ENCODE data around the gene MDGA2.
"Not testable (repeated sequence)": the region's sequence is repeated elsewhere in the genome, so short reads cannot be mapped to it uniquely, and the experiment has no call there.

The MDGA2 gene

DNA sequence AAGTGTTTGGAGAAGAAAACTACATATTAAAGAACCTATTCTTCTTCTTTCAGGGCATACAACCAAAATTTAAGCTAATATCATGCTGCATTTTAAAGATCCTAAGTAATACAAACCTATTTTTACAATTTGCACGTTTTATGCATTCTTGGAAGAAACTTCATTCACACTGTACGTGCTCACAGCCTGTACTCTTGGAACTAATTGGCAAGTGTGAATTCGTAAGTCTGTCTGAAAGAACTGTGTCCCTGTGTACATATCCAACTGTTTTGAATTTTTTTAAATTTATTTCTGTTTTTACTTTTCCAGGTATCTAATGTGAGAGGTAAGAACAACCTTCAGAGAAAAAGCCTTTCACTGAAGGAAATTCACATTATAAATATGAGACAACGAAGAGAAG is 347.0 kb downstream of the MDGA2 start:
- no peak for DNase-seq (ENCODE audit: low spot score)

DNA sequence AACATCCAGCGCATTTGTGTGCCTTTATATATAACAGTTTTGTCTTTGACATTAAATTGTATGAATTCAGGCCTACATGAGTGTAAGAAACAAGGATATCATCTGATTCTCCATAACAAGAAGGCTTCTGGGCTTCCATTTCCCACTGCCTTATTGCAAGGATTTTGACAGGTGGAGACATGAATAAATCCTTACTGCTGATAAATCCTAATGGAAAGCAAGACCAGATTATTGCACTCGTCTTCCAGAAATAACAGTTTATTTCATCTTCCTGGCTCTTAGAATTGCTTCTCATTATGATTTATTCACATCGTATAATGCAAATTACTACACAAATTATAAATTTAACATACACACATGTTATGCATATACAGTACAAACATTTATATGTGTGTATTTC is 348.1 kb downstream of the MDGA2 start:
- no peak for DNase-seq (ENCODE audit: low spot score)

DNA sequence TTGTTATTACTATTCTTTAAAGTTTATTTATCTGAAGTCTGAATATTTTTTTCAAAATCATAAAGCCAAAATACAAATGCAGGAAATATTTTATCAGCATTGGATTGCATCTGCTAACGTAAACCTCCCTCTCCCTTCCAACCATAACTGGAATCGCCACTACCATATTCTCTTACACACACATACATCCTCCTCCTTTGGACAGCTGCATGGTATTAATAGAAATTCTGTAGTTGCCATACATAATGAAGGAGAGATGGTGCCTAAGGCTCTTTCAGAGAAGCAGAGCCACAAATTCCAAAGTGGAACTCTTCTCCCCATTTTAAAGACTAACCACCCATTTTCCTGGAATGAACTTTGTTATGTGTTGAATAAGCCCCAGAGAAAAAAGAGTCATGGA is 352.7 kb downstream of the MDGA2 start:
- no peak for DNase-seq (ENCODE audit: low spot score)

DNA sequence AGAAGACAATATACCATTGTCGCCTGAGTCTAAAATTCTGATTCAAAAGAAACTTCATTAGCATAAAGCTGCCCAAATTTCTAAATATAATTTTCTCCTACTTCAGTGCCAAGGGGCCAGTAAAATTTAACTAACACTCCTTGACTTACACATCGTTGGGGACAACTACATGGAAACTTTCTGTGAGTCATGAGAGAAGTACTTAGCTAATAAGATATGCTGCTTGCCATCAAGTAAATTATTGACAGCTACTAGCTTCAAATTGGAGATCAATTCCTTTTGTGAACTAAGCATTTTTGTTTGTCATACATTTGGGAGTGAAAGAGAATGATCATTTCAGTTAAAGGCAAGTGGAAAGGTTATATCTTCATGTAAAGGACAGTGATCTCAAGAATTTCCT is 373.3 kb downstream of the MDGA2 start:
- DNase-seq (ENCODE audit: low spot score): no peak

DNA sequence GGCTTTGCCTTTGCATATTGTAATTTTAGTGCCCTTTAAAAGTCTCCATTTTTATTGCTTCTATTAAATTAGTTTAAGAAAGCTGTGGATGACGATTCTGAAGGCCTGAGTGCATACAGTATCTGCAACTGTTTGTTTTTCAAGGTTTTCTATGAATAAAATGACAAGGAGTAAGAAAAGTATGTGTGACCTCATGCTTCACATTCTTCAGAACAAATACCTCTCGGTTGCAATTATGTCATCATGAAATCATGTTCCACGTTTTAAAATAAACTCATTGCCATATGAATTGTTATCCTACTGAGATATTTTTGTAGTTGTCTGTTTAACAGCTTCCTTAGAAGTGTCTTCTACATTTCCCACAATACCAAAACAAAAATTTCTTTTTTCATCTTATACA is 374.6 kb downstream of the MDGA2 start:
- DNase-seq (ENCODE audit: low spot score): no peak

DNA sequence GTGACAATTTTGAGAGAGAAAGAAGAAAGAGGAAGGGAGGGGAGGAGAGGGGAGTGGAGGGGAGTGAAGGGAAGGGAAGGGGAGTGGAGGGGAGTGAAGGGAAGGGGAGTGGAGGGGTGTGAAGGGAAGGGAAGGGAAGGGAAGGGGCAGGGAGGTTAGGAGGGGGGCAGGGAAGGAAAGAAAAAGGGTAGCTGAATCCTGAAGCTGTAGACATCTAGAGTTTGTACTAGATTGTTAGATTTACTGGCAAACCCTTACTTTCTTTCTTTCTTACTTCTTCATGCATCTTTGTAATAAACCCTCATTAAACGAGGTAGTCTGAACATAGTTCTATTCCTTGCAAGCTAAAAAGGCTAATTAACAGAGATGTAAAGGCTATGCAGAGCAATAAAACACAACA is 378.0 kb downstream of the MDGA2 start:
- no peak for DNase-seq (ENCODE audit: low spot score)

DNA sequence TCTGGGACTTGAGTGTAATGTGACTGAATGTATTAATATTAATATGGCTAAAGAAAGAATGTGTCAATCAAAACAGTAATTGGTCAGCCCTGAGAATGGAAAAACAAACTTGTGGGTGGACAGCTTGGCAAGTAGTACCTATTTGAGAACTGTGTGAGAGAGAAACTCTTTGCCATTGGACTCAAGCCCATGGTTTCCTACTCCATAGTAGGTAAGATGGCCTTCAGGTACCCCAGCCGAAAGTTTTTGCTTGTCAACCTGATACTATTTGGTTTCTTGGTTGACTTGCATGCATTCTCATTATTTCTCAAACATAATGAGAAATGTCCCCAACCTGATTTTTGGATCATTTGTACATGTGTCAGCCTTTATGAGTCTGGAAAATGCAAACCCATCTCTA is 391.1 kb downstream of the MDGA2 start:
- DNase-seq (ENCODE audit: low spot score): no peak

DNA sequence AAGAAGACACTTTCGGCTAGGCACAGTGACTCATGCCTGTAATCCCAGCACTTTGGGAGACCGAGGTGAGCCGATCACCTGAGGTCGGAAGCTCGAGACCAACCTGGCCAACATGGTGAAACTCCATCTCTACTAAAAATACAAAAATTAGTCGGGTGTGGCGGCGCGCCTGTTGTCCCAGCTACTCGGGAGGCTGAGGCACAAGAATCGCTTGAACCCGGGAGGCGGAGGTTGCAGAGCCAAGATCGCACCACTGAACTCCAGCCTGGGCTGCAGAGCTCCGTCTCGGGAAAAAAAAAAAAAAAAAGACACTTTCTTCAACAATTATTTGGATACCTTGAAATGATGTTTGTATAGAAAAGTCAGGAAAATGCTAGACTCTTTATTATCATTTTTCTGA is 393.6 kb downstream of the MDGA2 start:
- not testable (repeated sequence) for DNase-seq (ENCODE audit: low spot score)

DNA sequence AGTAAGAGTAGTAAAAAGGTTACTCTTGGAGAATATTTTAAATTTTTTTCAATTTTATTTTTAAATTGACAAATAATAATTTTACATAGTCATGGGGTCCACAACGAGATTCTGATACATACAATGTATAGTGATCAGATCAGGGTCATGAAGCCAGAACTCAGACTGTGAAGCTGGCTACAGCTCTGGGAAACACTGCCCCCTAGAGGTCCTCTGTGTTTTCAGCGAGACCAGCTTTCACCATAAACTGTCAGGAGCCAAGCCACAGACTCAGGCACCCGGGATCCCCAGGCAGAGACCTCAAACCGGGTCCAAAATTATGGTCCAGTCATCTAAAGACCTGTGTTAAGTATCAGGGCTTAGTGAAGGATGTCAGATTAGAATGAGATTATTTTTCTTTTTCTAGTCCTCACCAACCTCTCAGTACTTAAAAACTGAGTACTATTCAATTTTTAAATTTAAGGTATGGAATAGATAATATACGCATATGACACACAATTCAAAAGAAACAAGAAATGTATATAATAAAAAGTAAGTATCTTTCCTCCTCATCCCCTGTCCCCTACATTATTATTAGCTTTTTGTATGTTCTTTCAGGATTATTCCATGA is 397.1 kb downstream of the MDGA2 start:
- no peak for DNase-seq (ENCODE audit: low spot score)

DNA sequence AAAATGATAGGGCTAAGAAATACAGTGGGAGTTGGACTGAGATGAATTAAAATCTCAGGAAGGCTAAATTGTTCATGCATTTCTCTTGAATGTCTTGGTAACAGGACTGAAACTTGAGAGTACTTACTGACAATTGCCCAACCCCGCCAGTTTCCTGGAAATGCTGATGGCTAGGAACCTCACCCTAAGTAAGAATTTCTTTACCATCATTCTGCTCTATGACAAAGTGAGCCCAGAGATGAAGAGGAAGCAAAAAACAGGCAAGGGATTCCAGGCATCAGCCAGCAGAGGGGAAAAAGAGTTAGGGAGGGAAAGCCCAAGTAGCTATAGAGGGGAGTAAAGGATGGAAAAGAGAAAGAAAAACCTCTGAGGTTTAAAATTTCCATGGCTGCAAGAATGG is 397.7 kb downstream of the MDGA2 start:
- no peak for DNase-seq (ENCODE audit: low spot score)

DNA sequence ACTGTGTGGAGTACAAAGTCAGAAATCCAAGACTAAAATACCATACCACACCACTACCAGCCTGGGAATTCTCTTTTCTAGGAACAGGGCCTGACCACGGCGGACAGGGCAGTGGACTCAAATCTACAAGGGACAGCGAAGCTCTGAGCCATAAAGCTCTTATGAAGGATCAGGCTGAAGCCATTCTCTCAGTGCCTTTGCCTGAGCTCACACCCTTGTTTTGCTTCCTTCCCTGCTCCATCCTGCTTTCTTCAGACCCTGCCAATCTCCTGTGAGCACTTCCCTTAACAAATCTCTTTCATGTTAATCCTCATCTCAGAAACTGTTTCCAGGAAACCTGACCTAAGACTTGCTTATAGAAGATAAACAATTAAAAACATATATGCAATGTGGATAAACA is 398.5 kb downstream of the MDGA2 start:
- no peak for DNase-seq (ENCODE audit: low spot score)

DNA sequence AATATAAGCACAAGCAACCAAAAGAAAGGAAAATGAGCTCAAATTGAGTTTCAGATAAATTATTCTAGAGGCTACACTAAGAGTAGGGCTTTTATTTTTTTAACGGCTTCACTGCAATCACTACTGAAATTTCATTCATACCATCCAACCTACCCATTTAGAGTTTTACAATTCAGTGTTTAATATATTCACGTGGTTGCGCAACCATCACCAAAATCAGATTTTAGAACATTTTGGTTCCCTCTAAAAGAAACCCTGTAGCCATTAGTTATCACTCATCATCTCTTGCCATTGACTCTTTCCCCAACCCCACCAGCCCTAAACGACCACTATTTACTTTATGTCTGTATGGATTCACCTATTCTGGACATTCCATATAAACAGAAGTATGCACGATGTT is 401.5 kb downstream of the MDGA2 start:
- DNase-seq (ENCODE audit: low spot score): no peak

DNA sequence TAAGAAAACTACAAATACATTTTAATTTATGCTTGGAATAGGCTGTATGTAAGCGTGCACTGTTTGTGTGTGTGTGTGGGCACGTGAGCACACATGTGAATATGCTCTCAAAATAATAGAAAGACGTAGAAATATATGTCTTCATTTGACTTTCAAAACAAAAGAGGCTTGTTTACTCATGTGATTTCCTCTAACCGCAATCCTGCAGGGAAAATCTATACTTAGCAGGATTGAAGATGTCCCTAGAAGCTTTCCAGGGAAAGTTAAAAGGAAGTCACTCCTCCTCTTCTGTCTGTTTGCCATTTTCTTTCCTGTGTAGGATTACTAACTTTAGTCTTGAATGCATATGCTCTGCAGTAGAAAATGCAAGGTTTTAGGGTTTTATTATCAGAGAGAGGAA is 404.7 kb downstream of the MDGA2 start:
- DNase-seq (ENCODE audit: low spot score): no peak

DNA sequence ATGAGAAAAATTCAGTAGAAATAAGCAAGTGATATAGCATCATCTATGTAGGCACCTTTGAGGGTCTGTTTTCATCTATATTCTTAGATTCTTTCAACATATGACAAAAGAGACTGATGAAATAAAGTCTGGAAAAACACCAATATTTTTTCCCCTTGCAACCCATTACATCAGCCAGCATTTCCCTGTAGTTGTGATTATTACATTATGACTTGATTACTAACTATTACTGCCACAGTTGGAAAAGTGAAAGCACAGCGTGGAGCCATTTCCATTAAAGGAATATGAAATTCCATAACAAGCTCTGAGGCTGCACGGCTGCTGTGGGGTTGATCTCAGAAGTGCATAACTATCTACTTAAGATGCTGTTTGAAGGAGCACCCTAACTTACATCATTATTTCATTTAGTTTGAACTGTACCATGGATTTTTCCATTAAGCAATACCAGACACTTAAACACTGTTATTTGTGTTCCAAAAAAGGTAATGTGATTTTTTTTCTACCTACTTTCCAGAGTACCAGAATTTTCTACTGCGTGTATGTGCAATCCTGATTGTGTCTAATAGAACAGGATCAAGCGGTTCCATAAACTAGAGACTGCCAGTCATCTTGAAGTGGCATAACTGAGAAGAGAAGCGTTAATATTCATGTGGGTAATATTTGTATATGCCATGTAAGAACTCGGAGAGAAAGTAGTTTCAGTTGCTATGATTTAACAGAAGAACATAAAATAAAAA is 405.5 kb downstream of the MDGA2 start:
- DNase-seq (ENCODE audit: low spot score): no peak

DNA sequence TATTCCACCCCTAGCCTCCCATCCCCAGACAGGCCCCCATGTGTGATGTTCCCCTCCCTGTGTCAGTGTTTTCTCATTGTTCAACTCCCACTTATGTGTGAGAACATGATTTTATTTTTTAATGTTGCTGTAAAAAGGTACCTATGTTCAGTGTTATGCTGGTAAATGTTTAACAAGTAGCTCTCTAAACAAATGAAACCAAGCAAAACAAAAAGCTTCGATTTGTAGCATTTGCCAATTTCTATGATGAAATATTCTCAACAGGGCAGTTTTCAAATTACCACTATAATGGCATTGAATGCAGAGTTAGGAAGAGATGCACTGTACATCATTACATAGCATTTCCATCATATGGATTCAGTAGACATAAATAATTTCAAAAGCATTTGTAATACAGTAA is 410.6 kb downstream of the MDGA2 start:
- no peak for DNase-seq (ENCODE audit: low spot score)

DNA sequence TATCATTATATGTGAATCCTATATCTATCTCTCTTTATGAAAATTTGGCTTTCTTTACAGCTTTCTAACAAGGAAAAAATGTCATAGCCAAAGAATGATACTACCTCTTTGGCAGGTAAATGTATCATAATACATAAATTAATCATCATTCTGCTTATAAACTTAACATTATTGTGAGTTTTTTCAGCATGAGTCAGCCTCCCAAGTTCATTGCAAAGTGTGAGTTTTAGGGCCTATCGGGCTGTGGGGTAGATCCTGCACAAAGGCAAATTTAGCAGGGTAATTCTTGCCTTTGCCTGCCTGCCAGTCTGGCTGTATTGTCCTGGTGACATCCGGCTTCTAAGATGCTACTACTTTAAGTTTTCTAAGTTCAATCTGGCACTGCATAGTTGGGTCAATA is 412.6 kb downstream of the MDGA2 start:
- DNase-seq (ENCODE audit: low spot score): no peak

DNA sequence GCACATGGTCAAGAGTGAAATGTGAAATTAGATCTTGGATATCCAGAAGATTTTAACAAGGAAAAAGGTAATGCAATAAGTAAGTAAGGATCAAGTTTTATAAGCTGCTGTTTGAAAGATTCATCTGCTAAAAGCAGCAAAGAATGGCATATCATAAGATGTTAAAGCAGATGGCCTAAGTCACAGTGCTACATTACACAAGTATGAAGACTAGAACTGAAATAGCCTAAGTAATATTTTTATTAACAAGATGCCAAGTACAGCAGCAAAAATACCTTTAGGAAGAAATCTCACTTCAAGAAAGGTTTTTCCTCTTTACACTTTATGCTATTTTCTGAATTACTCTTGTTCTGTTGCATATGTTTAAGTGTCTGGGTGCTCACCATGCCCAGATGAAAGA is 414.1 kb downstream of the MDGA2 start:
- DNase-seq (ENCODE audit: low spot score): no peak

DNA sequence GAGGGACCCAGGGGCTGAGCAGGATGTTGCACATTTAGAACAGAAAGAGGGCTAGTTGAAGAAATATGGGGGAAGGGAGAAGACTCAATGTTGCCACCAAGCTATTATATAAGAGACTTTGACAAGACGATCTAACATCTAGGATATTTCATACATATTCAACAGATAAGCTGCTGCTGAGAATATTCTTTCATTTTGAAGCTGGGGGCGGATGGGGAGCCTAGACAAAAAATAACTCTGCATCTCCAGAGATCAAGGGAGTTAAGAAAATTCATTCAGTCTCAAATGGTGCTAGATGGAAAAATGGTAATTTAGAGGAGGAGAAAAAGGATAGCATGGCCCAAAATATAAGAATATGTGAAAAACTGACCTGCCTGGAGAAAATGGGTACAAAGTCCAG is 415.6 kb downstream of the MDGA2 start:
- no peak for DNase-seq (ENCODE audit: low spot score)

DNA sequence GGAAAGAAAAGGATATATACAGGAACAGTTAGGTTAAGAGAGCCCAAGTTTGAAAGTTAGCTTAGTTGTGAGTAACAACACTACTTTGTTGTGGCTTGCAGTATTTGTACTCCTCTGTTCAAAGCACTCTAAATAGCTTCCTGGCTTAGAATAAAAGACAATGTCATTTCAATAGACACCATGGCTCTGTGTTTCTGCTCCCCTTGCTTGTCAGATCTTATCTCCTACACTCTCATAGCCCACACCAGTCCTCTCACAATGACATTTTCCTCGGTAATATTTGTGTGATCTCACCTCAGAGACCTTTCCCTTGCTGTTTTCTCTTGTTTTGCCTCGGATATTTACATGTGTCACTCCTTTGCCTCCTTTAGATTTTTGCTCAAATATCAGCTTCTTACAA is 418.4 kb downstream of the MDGA2 start:
- DNase-seq (ENCODE audit: low spot score): no peak

DNA sequence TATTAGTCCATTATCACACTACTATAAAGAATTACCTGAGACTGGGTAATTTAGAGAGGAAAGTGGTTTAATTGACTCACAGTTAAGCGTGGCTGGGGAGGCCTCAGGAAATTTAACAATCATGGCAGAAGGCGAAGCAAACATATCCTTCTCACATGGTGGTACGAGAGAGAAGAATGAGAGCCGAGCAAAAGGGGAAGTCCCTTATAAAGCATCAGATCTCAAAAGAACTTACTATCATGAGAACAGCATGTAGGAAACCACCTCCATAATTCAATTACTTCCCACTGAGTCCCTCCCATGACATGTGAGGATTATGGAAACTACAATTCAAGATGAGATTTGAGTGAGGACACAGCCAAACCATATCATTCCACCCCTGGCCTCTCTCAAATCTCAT is 422.6 kb downstream of the MDGA2 start:
- no peak for DNase-seq (ENCODE audit: low spot score)

DNA sequence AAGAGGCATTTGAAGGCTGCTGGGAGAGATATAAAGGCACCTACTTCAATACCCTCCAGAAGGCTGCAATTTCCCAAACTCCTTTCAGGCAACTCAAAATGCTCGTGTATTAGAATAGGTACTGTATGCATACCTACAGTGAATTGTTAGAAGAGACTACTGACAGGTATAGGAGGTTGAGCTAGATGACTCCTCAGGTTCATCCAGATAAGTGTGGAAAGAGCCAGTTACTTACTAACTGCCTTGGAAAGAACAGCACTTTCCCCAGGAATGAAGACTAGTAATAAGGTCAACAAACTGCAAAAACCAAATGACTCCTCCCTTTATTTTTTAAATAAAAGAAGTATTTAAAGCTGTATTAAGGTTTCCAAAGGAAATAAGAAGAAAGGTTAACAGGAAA is 429.0 kb downstream of the MDGA2 start:
- DNase-seq (ENCODE audit: low spot score): no peak

DNA sequence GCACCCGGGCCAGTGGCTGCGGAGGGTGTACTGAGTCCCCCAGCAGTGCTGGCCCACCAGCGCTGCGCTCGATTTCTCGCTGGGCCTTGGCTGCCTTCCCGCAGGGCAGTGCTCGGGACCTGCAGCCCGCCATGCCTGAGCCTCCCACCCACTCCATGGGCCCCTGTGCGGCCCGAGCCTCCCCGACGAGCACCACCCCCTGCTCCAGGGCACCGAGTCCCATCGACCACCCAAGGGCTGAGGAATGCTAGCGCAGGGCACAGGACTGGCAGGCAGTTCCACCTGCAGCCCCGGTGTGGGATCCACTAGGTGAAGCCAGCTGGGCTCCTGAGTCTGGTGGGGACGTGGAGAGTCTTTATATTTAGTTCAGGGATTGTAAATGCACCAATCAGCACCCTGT is 432.8 kb downstream of the MDGA2 start:
- DNase-seq (ENCODE audit: low spot score): not testable (repeated sequence)

DNA sequence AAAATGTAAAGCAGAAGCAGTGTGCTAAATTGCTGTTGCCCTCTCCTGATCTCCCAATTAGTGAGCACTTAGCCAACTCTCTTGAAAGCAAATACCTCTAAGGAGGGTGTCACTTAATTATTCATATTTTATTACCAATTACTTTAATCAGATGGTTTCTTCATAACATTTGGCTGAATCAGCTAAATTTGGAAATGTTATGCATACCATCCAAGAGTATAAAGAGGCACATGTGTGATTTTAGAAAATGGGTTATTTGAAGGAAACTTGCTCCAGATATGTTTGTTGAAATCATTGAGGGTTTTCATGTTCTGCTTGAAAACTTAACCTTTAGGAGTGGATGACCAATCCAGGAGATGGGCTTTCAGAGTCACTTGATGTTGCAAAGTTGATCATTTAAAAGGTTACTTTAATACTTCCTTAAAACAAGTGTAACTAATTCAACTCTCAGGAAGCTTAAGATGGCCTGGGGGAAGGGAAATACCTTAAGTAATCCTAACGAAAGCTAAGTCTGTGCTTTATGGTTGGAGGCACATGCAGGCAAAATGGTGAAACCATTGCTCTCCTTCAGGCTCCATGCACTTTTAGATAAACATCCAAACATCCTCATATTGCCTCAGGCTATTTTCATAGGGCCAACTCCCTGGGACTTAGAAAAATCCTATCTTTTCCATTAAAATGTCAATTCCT is 434.5 kb downstream of the MDGA2 start:
- no peak for DNase-seq (ENCODE audit: low spot score)

DNA sequence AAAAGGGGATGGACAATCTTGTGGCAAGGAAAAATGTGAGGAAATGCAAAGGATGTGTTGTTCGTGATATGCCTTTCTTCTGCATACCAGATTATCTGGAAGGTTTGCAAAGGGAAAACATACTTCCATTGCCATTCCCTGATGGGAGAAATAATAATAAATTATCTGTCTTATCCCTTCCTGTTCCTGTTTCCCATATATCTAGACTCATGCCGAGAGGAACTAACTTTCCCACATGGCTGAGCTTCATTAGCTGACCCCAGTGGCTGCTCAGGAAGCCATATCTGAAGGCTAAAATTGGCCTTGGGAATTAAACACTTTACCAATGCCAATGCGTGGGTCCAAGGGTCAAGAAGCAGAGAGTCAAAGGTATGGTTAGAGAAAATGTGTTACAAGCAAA is 439.8 kb downstream of the MDGA2 start:
- DNase-seq (ENCODE audit: low spot score): no peak
